RWPE2 (cell line): Measurements from ENCODE around the gene SH3RF2.

ENCODE experiments used
- ATAC-seq: fragments of 200-7000 bp; cut with Tn5 transposase; 3 replicates; pipeline ENCODE4 v1.9.1; 2021; ENCODE audit warnings: low read depth
- DNase-seq: peaks from one replicate; pipeline ENCODE4 v3.0.0-alpha.2; 2020; ENCODE audit warnings: low spot score
- H3K27ac ChIP-seq: fragments of 450-650 bp; 2 replicates; pipeline ENCODE4 v1.5.1; 2017; ENCODE audit warnings: mild to moderate bottlenecking; ENCODE audit not compliant: poor library complexity, severe bottlenecking
- H3K27me3 ChIP-seq: fragments of 250-450 bp; sonication (Bioruptor Pico); 2 replicates; pipeline ENCODE4 v1.5.1; 2021; ENCODE audit warnings: mild to moderate bottlenecking, moderate library complexity; ENCODE audit not compliant: insufficient read depth, poor library complexity, severe bottlenecking
- H3K36me3 ChIP-seq: fragments of 250-450 bp; sonication (Bioruptor Pico); 2 replicates; pipeline ENCODE4 v1.5.1; 2020; ENCODE audit warnings: low read depth, mild to moderate bottlenecking, moderate library complexity
- H3K4me1 ChIP-seq: fragments of 250-450 bp; sonication (Bioruptor Pico); 2 replicates; pipeline ENCODE4 v1.5.1; 2021; ENCODE audit warnings: mild to moderate bottlenecking, moderate library complexity; ENCODE audit not compliant: insufficient read depth, poor library complexity, severe bottlenecking
- H3K4me3 ChIP-seq: fragments of 250-450 bp; sonication (Bioruptor Pico); 2 replicates; pipeline ENCODE4 v1.5.1; 2021; ENCODE audit warnings: mild to moderate bottlenecking, moderate library complexity; ENCODE audit not compliant: severe bottlenecking
- H3K9me3 ChIP-seq: fragments of 250-450 bp; sonication (Bioruptor Pico); 2 replicates; pipeline ENCODE4 v1.5.1; 2021; ENCODE audit warnings: mild to moderate bottlenecking, moderate library complexity; ENCODE audit not compliant: severe bottlenecking
- CTCF ChIP-seq: fragments of 450-650 bp; IDR thresholded peaks from one replicate; pipeline ENCODE4 v1.5.1; 2017; ENCODE audit warnings: mild to moderate bottlenecking, moderate library complexity; ENCODE audit not compliant: poor library complexity, severe bottlenecking

SH3RF2 gene

GRCh38 chr5:145906401-145906800, 30.0 kb upstream of the SH3RF2 start:
- no peaks in the 10 kb centered on the region for H3K9me3 ChIP-seq
- no peaks in the 10 kb centered on the region for H3K4me1 ChIP-seq
- no peak for DNase-seq
- no peak for ATAC-seq
- no peaks in the 10 kb centered on the region for H3K36me3 ChIP-seq
- TF ChIP-seq CTCF: no peak
- no peaks in the 10 kb centered on the region for H3K27me3 ChIP-seq
- H3K27ac ChIP-seq: no peak overlapping the region
- no peak overlapping the region for H3K4me3 ChIP-seq

- peak; percentile 68 for TF ChIP-seq CTCF
- Histone ChIP-seq H3K4me1 (no peaks in the 10 kb centered on the region), H3K36me3 (no peaks in the 10 kb centered on the region), H3K27me3 (no peaks in the 10 kb centered on the region), H3K27ac (no peak overlapping the region), H3K9me3 (no peaks in the 10 kb centered on the region), H3K4me3 (no peak overlapping the region)
- ATAC-seq (peak; percentile 66; the same call in 2 of the 3 replicates), DNase-seq (no peak)
Measured at GRCh38 chr5:145908206-145908960, 28.0 kb upstream of the SH3RF2 start.

GRCh38 chr5:145911164-145911563, 25.2 kb upstream of the SH3RF2 start:
- H3K9me3 ChIP-seq: no peaks in the 10 kb centered on the region
- no peak overlapping the region for H3K27ac ChIP-seq
- H3K4me1 ChIP-seq: no peaks in the 10 kb centered on the region
- H3K27me3 ChIP-seq: no peaks in the 10 kb centered on the region
- H3K4me3 ChIP-seq: no peak overlapping the region
- no peak for DNase-seq
- no peak for TF ChIP-seq CTCF
- no peaks in the 10 kb centered on the region for H3K36me3 ChIP-seq
- ATAC-seq: no peak

GRCh38 chr5:145912019-145912418, 24.4 kb upstream of the SH3RF2 start:
- no peak for TF ChIP-seq CTCF
- H3K4me3 ChIP-seq: no peak overlapping the region
- no peaks in the 10 kb centered on the region for H3K4me1 ChIP-seq
- H3K27me3 ChIP-seq: no peaks in the 10 kb centered on the region
- ATAC-seq (no peak), DNase-seq (no peak)
- H3K36me3 ChIP-seq: no peaks in the 10 kb centered on the region
- H3K27ac ChIP-seq: no peak overlapping the region
- H3K9me3 ChIP-seq: no peaks in the 10 kb centered on the region

GRCh38 chr5:145912594-145912993, 23.8 kb upstream of the SH3RF2 start:
- Histone ChIP-seq H3K36me3 (no peaks in the 10 kb centered on the region), H3K9me3 (no peaks in the 10 kb centered on the region), H3K27me3 (no peaks in the 10 kb centered on the region), H3K4me3 (no peak overlapping the region), H3K4me1 (no peaks in the 10 kb centered on the region), H3K27ac (no peak overlapping the region)
- no peak for TF ChIP-seq CTCF
- ATAC-seq (no peak), DNase-seq (no peak)
